ENCODE results near the gene LDHAL6B.

DNA sequence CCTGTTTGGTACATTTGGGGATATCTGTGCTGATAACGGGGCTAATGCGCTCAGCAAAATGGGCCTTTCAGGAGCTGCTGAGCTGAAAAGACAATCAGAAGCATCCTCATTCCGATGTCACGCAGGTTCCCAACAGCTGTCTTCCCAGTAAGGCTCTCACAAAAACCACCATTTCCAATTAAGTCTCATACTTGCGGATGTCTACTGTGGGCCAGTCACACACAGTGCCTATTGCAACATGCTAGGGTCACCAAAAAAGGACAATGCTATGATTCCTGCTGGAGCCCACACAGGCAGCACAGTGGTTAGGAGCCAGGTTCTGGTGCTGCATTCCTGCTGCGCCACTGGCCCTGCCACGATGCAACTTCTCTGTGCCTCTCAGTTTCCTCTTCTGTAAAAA is 16.4 kb upstream of the LDHAL6B start:
- TF ChIP-seq POLR2AphosphoS5 (IDR thresholded peaks at IDR 0.05) = no peak
- no peak for TF ChIP-seq POLR2A (IDR thresholded peaks at IDR 0.05)
